ENCODE measurements around the gene NFYB. TPM values are rescaled to one million over a fixed set of nuclear protein-coding genes. Genes with fewer than 3 reads are reported as not detected.
"Not testable (repeated sequence)": the region's sequence is repeated elsewhere in the genome, so short reads cannot be mapped to it uniquely, and the experiment has no call there.

Gene NFYB
- 100 to 1,000 TPM in 2 of 4 donors, 10 to 100 TPM in 2; 86.5 to 126 (median 102) TPM for polyA plus RNA-seq (ENCODE audit: insufficient read length in 4 of 4)

- DNase-seq (ENCODE audit: low read depth in 4 of 4, low spot score in 3 of 4) = peak; percentile 89 to 93 (median 91)
Observed at GRCh38 chr12:104137902-104138796, at the start of gene NFYB. Gene NFYB (minus strand): TSS chr12:104138210. CDS start chr12:104135453, 2,757 bp downstream.

GRCh38 chr12:104187446-104188155, 49.6 kb upstream of the NFYB start:
- no peak for DNase-seq (ENCODE audit: low read depth in 4 of 4, low spot score in 3 of 4)

- no peak for DNase-seq (ENCODE audit: low read depth in 4 of 4, low spot score in 3 of 4)
Observed at GRCh38 chr12:104183443-104183842, 45.4 kb upstream of the NFYB start.

- DNase-seq (ENCODE audit: low read depth in 4 of 4, low spot score in 3 of 4) = no peak
Observed at GRCh38 chr12:104182621-104183378, 44.8 kb upstream of the NFYB start.

GRCh38 chr12:104182144-104182543, 44.1 kb upstream of the NFYB start:
- DNase-seq (ENCODE audit: low read depth in 4 of 4, low spot score in 3 of 4) = no peak

GRCh38 chr12:104181313-104181712, 43.3 kb upstream of the NFYB start:
- DNase-seq (ENCODE audit: low read depth in 4 of 4, low spot score in 3 of 4) = no peak

GRCh38 chr12:104180374-104180773, 42.4 kb upstream of the NFYB start:
- no peak for DNase-seq (ENCODE audit: low read depth in 4 of 4, low spot score in 3 of 4)

GRCh38 chr12:104177663-104178501, 39.9 kb upstream of the NFYB start:
- no peak for DNase-seq (ENCODE audit: low read depth in 4 of 4, low spot score in 3 of 4)

- DNase-seq (ENCODE audit: low read depth in 4 of 4, low spot score in 3 of 4) = no peak
Observed at GRCh38 chr12:104177336-104177662, 39.3 kb upstream of the NFYB start.

- no peak for DNase-seq (ENCODE audit: low read depth in 4 of 4, low spot score in 3 of 4)
Observed at GRCh38 chr12:104175726-104176247, 37.8 kb upstream of the NFYB start.

GRCh38 chr12:104173804-104174203, 35.8 kb upstream of the NFYB start:
- DNase-seq (ENCODE audit: low read depth in 4 of 4, low spot score in 3 of 4) = not testable (repeated sequence)

- DNase-seq (ENCODE audit: low read depth in 4 of 4, low spot score in 3 of 4) = no peak
Observed at GRCh38 chr12:104172570-104172947, 34.5 kb upstream of the NFYB start.

- no peak for DNase-seq (ENCODE audit: low read depth in 4 of 4, low spot score in 3 of 4)
Observed at GRCh38 chr12:104171785-104172569, 34.0 kb upstream of the NFYB start.

GRCh38 chr12:104168596-104168995, 30.6 kb upstream of the NFYB start:
- no peak for DNase-seq (ENCODE audit: low read depth in 4 of 4, low spot score in 3 of 4)

GRCh38 chr12:104167519-104168458, 29.8 kb upstream of the NFYB start:
- no peak for DNase-seq (ENCODE audit: low read depth in 4 of 4, low spot score in 3 of 4)

GRCh38 chr12:104166465-104166864, 28.5 kb upstream of the NFYB start:
- no peak for DNase-seq (ENCODE audit: low read depth in 4 of 4, low spot score in 3 of 4)

GRCh38 chr12:104165801-104166200, 27.8 kb upstream of the NFYB start:
- DNase-seq (ENCODE audit: low read depth in 4 of 4, low spot score in 3 of 4) = no peak

- DNase-seq (ENCODE audit: low read depth in 4 of 4, low spot score in 3 of 4) = no peak
Observed at GRCh38 chr12:104164634-104165033, 26.6 kb upstream of the NFYB start.
